Cortex of kidney (tissue), 1 donor: ENCODE data around the gene RANBP3L.
"Not testable (repeated sequence)": the region's sequence is repeated elsewhere in the genome, so short reads cannot be mapped to it uniquely, and the experiment has no call there.

Experiments used
- DNase-seq: peaks from one replicate; lab custom pipeline; 2025; lab: John Stamatoyannopoulos, UW

The RANBP3L gene

GRCh38 chr5:36301858-36302603 is at the start of gene RANBP3L:
TSS of gene RANBP3L (minus strand) at chr5:36301902. CDS start at chr5:36301416, 486 bp downstream.
- no peak for DNase-seq

- no peak for DNase-seq
These were observed 45.4 kb upstream of the RANBP3L start for GRCh38 chr5:36346896-36347690.

GRCh38 chr5:36344899-36345298 is 43.2 kb upstream of the RANBP3L start:
- DNase-seq: no peak

- DNase-seq: not testable (repeated sequence)
These were observed 40.0 kb upstream of the RANBP3L start for GRCh38 chr5:36341720-36342119.

GRCh38 chr5:36337597-36337996 is 35.9 kb upstream of the RANBP3L start:
- DNase-seq: no peak

GRCh38 chr5:36334315-36334714 is 32.6 kb upstream of the RANBP3L start:
- DNase-seq: no peak

GRCh38 chr5:36332720-36333119 is 31.0 kb upstream of the RANBP3L start:
- DNase-seq: not testable (repeated sequence)

GRCh38 chr5:36325196-36325595 is 23.5 kb upstream of the RANBP3L start:
- no peak for DNase-seq

GRCh38 chr5:36323926-36324781 is 22.5 kb upstream of the RANBP3L start:
- DNase-seq: no peak

GRCh38 chr5:36312953-36313672 is 11.4 kb upstream of the RANBP3L start:
- no peak for DNase-seq

- DNase-seq: no peak
These were observed 10.3 kb upstream of the RANBP3L start for GRCh38 chr5:36311956-36312355.

GRCh38 chr5:36310138-36310537 is 8.4 kb upstream of the RANBP3L start:
- no peak for DNase-seq

- no peak for DNase-seq
These were observed 4.0 kb upstream of the RANBP3L start for GRCh38 chr5:36305571-36306326.

- DNase-seq: no peak
These were observed 2.5 kb upstream of the RANBP3L start for GRCh38 chr5:36304095-36304805.

- no peak for DNase-seq
These were observed 668 bp downstream of the RANBP3L start for GRCh38 chr5:36300927-36301540.

- DNase-seq: no peak
These were observed 1.3 kb downstream of the RANBP3L start for GRCh38 chr5:36300191-36300926.

GRCh38 chr5:36298552-36298951 is 3.1 kb downstream of the RANBP3L start:
- no peak for DNase-seq

- DNase-seq: no peak
These were observed 4.0 kb downstream of the RANBP3L start for GRCh38 chr5:36297653-36298052.
